Amniotic stem cell (primary cell): Measurements from ENCODE around the gene SNRPB.

Experiments used
- DNase-seq: peaks from one replicate; lab custom pipeline; 2025; lab: John Stamatoyannopoulos, UW

The SNRPB gene

DNA sequence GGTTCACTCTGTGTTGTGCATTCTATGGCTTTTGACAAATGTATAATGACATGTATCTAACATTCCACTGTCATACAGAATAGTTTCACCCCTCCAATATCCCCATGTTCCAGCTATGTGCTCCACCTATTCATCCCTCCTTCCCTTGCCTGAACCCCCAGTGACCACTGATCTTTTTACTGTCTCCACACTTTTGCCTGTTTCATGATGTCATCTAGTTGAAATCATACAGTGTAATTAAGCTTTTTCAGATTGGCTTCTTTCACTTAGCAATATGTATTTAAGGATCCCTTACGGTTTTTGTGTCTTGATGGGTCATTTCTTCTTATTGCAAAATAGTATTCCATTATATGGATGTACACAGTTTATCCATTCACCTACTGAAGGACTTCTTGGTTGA lies 50.1 kb downstream of the SNRPB start:
- no peak for DNase-seq

DNA sequence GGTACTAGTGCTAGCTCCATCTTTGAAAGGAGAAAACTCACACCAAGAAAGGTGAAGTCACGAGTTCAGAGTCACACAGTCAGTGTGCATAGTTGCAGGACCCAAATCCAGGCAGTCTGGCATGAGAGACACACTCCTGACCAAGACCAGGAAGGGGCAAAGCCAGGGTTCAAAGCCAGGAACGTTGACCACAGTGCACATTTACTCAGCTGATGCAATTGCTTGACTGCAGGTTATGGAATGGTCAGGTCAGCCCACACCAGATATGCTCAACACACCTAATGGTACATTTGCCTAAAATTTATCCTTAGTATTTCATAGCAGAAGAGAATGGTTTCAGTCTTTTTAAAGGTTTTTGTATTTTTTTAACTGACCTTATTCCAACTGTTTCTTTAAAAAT lies 52.2 kb downstream of the SNRPB start:
- DNase-seq, result no peak

DNA sequence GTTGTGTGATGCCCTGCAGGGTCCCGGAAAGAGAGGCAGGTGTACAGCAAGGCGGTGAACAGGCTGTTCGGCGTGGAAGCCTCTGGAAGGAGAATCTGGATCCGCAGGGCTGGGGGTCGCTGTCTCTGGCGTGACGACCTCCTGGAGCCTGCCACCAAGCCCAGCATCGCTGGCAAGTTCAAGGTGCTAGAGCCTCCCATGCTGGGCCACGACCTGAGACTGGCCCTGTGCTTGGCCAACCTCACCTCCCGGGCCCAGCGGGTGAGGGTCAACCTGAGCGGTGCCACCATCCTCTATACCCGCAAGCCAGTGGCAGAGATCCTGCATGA lies 53.4 kb downstream of the SNRPB start:
- no peak for DNase-seq

DNA sequence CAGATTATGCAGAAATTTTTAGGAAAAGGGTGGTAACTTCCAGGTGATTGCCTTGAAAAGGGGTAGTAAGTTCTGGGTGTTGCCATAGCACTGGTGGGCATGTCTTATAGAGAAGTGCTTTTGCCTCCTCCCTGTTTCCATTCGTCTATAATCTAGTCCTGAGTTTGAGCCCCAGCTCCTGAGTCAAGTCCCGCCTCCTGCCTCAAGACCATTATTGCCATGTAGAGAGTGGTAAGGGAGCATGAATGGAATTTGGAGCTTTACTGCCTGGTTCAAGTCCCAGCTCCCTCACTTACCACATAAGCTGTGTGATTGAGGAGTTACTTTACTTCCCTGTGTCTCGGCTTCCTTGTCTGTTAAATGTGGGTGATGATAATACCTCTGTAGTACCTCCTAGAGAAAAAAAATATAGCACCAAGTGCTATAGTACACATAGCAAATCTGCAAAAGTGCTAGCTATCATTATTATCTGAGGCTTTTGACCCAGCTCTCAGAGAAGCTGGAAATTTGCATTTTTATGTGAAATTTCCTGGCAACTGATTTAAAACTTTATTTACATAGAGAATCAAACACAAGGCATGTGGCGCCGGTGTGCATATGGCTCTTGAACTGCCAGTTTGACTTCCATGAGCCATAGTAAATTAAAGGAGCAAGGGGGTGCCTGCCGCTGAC lies 53.9 kb downstream of the SNRPB start:
- no peak for DNase-seq
